ENCODE results near the gene CARD11.

GRCh38 chr7:2936891-2937580, 106.6 kb downstream of the CARD11 start:
- no peak for TF ChIP-seq CTCF (IDR thresholded peaks at IDR 0.05)
- no peak for TF ChIP-seq EZH2 (IDR thresholded peaks at IDR 0.05; ENCODE audit: borderline replicate concordance, insufficient read depth, low read depth, low read length, poor library complexity, severe bottlenecking)
